GM20000 (cell line): Measurements from ENCODE around the gene NPAS1.

Source experiments
- DNase-seq: peaks from one replicate; pipeline ENCODE4 v3.0.0; 2012; ENCODE audit warnings: low spot score
- CTCF ChIP-seq: IDR thresholded peaks from 2 replicates; pipeline ENCODE4 v1.5.1; 2012; ENCODE audit warnings: mild to moderate bottlenecking, control low read depth; ENCODE audit errors: extremely low read depth, missing control alignments

Gene NPAS1

GRCh38 chr19:47039239-47039874, 19.7 kb downstream of the NPAS1 start:
- no peak for DNase-seq
- TF ChIP-seq CTCF, result no peak

GRCh38 chr19:47040869-47041268, 21.2 kb downstream of the NPAS1 start:
- TF ChIP-seq CTCF, result no peak
- DNase-seq, result no peak

- TF ChIP-seq CTCF, result no peak
- DNase-seq, result no peak
These were observed 25.6 kb downstream of the NPAS1 start for GRCh38 chr19:47044946-47045866.

- no peak for DNase-seq
- TF ChIP-seq CTCF, result no peak
These were observed 26.3 kb downstream of the NPAS1 start for GRCh38 chr19:47045867-47046470.

- no peak for TF ChIP-seq CTCF
- DNase-seq, result no peak
These were observed 27.7 kb downstream of the NPAS1 start for GRCh38 chr19:47047272-47047762.

- no peak for TF ChIP-seq CTCF
- DNase-seq, result peak; percentile 98
These were observed 28.2 kb downstream of the NPAS1 start for GRCh38 chr19:47047763-47048405.
